Ishikawa (cell line): ENCODE measurements around the gene DIP2C.

Experiments
- CEBPB ChIP-seq: IDR thresholded peaks from 2 replicates; pipeline ENCODE4 v1.6.1; 2012
- CREB1 ChIP-seq: IDR thresholded peaks from 2 replicates; pipeline ENCODE4 v1.6.1; 2012; ENCODE audit warnings: low read depth
- EGR1 ChIP-seq: IDR thresholded peaks from 2 replicates; pipeline ENCODE4 v1.6.1; 2012
- EP300 ChIP-seq: IDR thresholded peaks from 2 replicates; pipeline ENCODE4 v1.6.1; 2012; ENCODE audit warnings: borderline replicate concordance
- FOXM1 ChIP-seq: IDR thresholded peaks from 2 replicates; pipeline ENCODE4 v1.6.1; 2012; ENCODE audit warnings: low read depth, borderline replicate concordance
- NFIC ChIP-seq: IDR thresholded peaks from 2 replicates; pipeline ENCODE4 v1.6.1; 2012
- RAD21 ChIP-seq: IDR thresholded peaks from 2 replicates; pipeline ENCODE4 v1.6.1; 2012; ENCODE audit warnings: low read depth
- TAF1 ChIP-seq: IDR thresholded peaks from 2 replicates; pipeline ENCODE4 v1.6.1; 2012; ENCODE audit warnings: low read depth, mild to moderate bottlenecking
- TCF12 ChIP-seq: IDR thresholded peaks from 2 replicates; pipeline ENCODE4 v1.6.1; 2012; ENCODE audit warnings: low read depth
- TEAD4 ChIP-seq: IDR thresholded peaks from 2 replicates; pipeline ENCODE4 v1.6.1; 2012
- YY1 ChIP-seq: IDR thresholded peaks from 2 replicates; pipeline ENCODE4 v1.6.1; 2012; ENCODE audit warnings: low read depth
- ZBTB7A ChIP-seq: IDR thresholded peaks from 2 replicates; pipeline ENCODE4 v1.6.1; 2012; ENCODE audit warnings: low read depth
- TF ChIP-seq, protein P1 (sequence below): IDR thresholded peaks from 2 replicates; pipeline ENCODE4 v1.6.1; 2012
- TF ChIP-seq, protein P2 (sequence below): IDR thresholded peaks from 2 replicates; pipeline ENCODE4 v1.6.1; 2012; ENCODE audit warnings: low read depth, mild to moderate bottlenecking
- TF ChIP-seq, protein P3 (sequence below): IDR thresholded peaks from 2 replicates; pipeline ENCODE4 v1.6.1; 2012

The DIP2C gene

DNA sequence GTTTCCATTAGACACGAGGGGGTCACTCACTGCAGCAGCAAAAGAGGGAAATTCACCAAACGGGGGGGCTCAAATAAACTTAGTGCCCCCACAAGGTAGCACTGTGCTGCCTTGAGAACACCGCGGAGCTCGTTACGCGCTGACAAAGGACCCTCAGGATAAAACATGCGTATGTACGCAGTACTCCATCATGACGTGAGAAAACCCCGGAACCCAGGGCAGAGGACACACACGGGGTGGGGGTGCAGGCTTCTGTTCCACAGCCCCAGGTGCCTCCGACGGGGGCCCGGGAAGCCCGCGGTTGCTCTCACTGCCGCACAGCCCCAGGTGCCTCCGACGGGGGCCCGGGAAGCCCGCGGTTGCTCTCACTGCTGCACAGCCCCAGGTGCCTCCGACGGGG is 321.8 kb downstream of the DIP2C start:
- TF ChIP-seq TCF12: no peak
- no peak for TF ChIP-seq TEAD4
- TF ChIP-seq, protein P1, sequence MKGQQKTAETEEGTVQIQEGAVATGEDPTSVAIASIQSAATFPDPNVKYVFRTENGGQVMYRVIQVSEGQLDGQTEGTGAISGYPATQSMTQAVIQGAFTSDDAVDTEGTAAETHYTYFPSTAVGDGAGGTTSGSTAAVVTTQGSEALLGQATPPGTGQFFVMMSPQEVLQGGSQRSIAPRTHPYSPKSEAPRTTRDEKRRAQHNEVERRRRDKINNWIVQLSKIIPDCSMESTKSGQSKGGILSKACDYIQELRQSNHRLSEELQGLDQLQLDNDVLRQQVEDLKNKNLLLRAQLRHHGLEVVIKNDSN: no peak
- TF ChIP-seq EP300: no peak

DNA sequence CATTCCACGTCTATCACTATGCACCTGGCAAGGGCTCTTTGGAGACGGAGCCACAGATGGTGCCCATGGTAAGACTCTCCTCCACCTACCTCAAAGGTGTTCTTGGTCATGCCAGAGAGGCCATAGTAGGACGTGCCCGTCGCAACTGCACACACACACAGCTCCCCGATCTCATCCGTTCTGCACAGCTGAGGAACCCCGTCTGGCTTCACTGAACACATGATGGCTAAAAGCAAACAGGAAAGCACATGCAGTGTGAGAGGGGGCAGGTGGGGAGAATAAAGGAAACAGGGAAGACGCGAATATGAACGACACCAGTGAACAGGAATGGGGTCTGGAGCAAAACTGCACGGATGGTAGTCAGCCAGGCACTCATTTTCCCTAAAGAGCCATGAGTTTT is 323.3 kb downstream of the DIP2C start:
- no peak for TF ChIP-seq EP300
- TF ChIP-seq, protein P1: no peak
- TF ChIP-seq TEAD4: no peak
- TF ChIP-seq EGR1: no peak
- TF ChIP-seq ZBTB7A: no peak
- TF ChIP-seq, protein P2, sequence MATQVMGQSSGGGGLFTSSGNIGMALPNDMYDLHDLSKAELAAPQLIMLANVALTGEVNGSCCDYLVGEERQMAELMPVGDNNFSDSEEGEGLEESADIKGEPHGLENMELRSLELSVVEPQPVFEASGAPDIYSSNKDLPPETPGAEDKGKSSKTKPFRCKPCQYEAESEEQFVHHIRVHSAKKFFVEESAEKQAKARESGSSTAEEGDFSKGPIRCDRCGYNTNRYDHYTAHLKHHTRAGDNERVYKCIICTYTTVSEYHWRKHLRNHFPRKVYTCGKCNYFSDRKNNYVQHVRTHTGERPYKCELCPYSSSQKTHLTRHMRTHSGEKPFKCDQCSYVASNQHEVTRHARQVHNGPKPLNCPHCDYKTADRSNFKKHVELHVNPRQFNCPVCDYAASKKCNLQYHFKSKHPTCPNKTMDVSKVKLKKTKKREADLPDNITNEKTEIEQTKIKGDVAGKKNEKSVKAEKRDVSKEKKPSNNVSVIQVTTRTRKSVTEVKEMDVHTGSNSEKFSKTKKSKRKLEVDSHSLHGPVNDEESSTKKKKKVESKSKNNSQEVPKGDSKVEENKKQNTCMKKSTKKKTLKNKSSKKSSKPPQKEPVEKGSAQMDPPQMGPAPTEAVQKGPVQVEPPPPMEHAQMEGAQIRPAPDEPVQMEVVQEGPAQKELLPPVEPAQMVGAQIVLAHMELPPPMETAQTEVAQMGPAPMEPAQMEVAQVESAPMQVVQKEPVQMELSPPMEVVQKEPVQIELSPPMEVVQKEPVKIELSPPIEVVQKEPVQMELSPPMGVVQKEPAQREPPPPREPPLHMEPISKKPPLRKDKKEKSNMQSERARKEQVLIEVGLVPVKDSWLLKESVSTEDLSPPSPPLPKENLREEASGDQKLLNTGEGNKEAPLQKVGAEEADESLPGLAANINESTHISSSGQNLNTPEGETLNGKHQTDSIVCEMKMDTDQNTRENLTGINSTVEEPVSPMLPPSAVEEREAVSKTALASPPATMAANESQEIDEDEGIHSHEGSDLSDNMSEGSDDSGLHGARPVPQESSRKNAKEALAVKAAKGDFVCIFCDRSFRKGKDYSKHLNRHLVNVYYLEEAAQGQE: no peak
- TF ChIP-seq, protein P3, sequence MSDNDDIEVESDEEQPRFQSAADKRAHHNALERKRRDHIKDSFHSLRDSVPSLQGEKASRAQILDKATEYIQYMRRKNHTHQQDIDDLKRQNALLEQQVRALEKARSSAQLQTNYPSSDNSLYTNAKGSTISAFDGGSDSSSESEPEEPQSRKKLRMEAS: no peak
- TF ChIP-seq NFIC: no peak
- no peak for TF ChIP-seq TAF1
- TF ChIP-seq TCF12: no peak
- TF ChIP-seq CREB1: no peak
- TF ChIP-seq YY1: no peak
- no peak for TF ChIP-seq FOXM1
- TF ChIP-seq RAD21: no peak
- TF ChIP-seq CEBPB: no peak

DNA sequence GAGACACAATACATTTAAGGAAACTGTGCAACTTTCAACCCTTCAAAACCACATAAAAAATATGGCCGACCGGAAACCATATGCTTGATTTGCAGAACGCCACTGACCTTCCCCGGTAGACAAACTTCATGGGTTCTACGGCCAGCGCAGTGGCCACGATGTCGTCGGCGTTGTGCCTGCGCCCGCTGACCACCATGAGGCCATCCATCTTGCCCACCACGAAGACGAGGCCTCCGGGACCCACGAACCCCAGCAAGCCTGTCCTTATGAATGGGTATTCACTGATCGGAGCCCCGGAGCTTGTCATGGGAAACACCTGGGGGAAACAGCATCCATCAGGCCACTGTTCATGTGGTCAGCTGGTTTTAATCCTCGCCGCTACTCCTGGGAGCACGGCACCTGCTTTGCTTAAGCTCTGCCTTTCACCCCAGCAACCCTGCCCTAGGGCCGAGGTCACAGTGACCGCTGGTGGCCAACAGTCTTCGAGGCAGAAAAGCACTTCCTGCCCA is 325.1 kb downstream of the DIP2C start:
- TF ChIP-seq TCF12: no peak

DNA sequence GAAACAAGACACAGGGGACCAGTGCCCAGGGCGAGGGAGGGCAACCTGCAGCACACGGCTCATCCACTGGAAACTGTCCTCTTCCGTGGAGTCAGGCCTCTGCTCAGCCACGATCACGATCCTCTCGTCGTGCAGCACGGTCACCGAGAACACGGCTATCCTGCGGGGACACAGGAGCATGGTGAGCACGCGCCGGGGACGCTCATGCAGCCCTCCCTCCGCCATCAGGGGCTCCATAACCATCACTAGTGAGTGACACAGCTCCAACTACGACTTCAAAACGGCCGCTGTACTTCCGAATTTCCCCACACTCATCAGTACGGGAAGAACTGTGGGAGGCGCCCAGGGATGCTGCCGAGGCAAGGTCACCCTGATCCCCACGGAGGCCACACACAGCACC is 326.3 kb downstream of the DIP2C start:
- TF ChIP-seq RAD21 (no peak), TCF12 (no peak), NFIC (no peak), EGR1 (no peak), EP300 (no peak), CEBPB (no peak), YY1 (no peak)
- TF ChIP-seq, protein P2: no peak
- TF ChIP-seq, protein P1: no peak

DNA sequence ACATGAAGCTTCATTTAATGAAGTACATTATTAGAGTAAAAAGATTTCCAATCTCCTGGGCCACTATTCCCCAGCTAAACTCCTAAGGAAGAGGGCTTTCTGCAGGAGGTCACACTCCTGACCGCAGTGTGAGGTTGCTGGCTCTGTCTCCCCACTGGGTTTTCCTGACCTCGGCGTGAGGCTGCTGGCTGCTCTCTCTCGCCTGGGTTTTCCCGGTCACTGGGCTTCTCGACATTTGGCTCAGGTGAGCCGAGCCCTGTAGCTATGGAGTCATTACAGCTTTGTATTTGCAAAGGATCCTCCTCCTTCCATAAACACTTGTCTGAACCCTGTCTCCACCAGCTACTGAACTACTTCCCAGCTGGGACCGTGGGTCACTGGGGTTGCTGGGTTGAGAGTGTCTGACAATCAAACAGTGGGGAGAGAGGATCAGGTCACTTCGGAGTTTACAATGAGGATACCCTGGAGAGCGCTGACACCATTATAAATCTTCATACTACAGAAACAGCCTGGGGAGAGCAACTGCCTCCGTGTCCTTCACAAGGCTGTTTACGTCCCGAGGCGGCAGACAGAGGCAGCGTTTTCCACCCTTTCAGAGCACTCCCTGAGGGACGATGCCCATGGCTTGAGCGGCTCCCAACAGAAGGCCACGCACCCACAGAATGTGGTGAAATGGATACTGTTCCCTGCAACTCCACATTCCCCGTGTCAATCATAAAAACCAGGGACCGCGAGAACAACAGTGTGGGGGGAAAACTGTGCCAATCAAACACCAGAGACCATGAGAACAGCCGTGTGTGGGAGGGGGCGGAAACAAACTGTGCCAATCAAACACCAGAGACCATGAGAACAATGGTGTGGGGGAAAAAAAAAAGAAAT is 328.0 kb downstream of the DIP2C start:
- no peak for TF ChIP-seq TEAD4
- TF ChIP-seq, protein P3: no peak
- no peak for TF ChIP-seq EGR1

DNA sequence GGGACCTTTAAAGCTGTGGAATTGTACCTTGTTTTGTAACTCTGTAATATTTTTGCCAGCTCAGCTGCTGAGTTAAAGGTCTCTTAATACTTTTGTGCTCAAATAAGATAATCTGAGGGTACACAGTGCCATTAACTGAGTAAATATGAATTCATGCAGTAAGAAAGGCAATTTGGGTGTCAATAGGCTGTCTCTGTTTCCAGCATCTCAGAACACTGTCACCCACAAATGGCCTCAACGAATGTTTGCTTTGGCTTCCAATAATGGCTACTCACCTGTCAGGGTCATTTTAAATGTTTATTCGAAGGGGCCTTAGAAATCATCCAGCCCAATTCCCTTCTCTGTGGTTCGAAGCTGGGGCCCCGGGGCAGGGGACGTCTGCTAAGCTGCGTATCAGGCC is 328.8 kb downstream of the DIP2C start:
- TF ChIP-seq TCF12 (no peak), EGR1 (no peak), TEAD4 (no peak), CEBPB (no peak), RAD21 (no peak), EP300 (no peak), CREB1 (no peak), NFIC (no peak), FOXM1 (no peak), ZBTB7A (no peak), TAF1 (no peak), YY1 (no peak)
- TF ChIP-seq, protein P2: no peak
- TF ChIP-seq, protein P1: no peak
- TF ChIP-seq, protein P3: no peak
